HG03095 (cell line): ENCODE data around the gene GRK3.
"Not testable (repeated sequence)": the region's sequence is repeated elsewhere in the genome, so short reads cannot be mapped to it uniquely, and the experiment has no call there.

Source experiments
- ATAC-seq: cut with Tn5 transposase; IDR thresholded peaks from one replicate; pipeline ENCODE4 v1.9.1; 2021; ENCODE audit warnings: moderate library complexity; ENCODE audit not compliant: unreplicated experiment

Gene GRK3

GRCh38 chr22:25564320-25564978 is at the start of gene GRK3:
Gene GRK3 (plus strand): TSS chr22:25564675. CDS start chr22:25565041, 366 bp downstream.
- ATAC-seq, result peak; percentile 35

GRCh38 chr22:25518000-25518663 is 46.3 kb upstream of the GRK3 start:
- no peak for ATAC-seq

GRCh38 chr22:25525376-25525775 is 39.1 kb upstream of the GRK3 start:
- ATAC-seq, result no peak

GRCh38 chr22:25525804-25526584 is 38.5 kb upstream of the GRK3 start:
- not testable (repeated sequence) for ATAC-seq

GRCh38 chr22:25527016-25527415 is 37.5 kb upstream of the GRK3 start:
- ATAC-seq, result not testable (repeated sequence)

GRCh38 chr22:25528068-25528467 is 36.4 kb upstream of the GRK3 start:
- not testable (repeated sequence) for ATAC-seq

- ATAC-seq, result not testable (repeated sequence)
Observed at GRCh38 chr22:25529059-25529458, 35.4 kb upstream of the GRK3 start.

- ATAC-seq, result not testable (repeated sequence)
Observed at GRCh38 chr22:25529541-25530137, 34.8 kb upstream of the GRK3 start.

GRCh38 chr22:25531677-25532076 is 32.8 kb upstream of the GRK3 start:
- ATAC-seq, result not testable (repeated sequence)

GRCh38 chr22:25534724-25535123 is 29.8 kb upstream of the GRK3 start:
- no peak for ATAC-seq

- ATAC-seq, result no peak
Observed at GRCh38 chr22:25536589-25536988, 27.9 kb upstream of the GRK3 start.

GRCh38 chr22:25540166-25540907 is 24.1 kb upstream of the GRK3 start:
- ATAC-seq, result no peak

- no peak for ATAC-seq
Observed at GRCh38 chr22:25540908-25541660, 23.4 kb upstream of the GRK3 start.

- ATAC-seq, result no peak
Observed at GRCh38 chr22:25542191-25542590, 22.3 kb upstream of the GRK3 start.

GRCh38 chr22:25542720-25543402 is 21.6 kb upstream of the GRK3 start:
- ATAC-seq, result no peak

GRCh38 chr22:25545146-25545545 is 19.3 kb upstream of the GRK3 start:
- ATAC-seq, result no peak

- ATAC-seq, result no peak
Observed at GRCh38 chr22:25545672-25546071, 18.8 kb upstream of the GRK3 start.

GRCh38 chr22:25546242-25546641 is 18.2 kb upstream of the GRK3 start:
- no peak for ATAC-seq

- ATAC-seq, result no peak
Observed at GRCh38 chr22:25546751-25547150, 17.7 kb upstream of the GRK3 start.
